H1 (cell line): Measurements from ENCODE around the gene CARD11. TPM values are rescaled to one million over a fixed set of nuclear protein-coding genes. Genes with fewer than 3 reads are reported as not detected.

Source experiments
- KDM1A ChIP-seq: fragments of 200-600, 300-600 bp; sonication (generic); IDR thresholded peaks from 2 replicates; pipeline ENCODE4 v1.7.1; 2016; ENCODE audit warnings: mild to moderate bottlenecking, low read length, borderline replicate concordance
- KDM5A ChIP-seq: fragments of 200-600 bp; IDR thresholded peaks from 2 replicates; pipeline ENCODE4 v1.7.1; 2012; ENCODE audit warnings: mild to moderate bottlenecking, low read length, inconsistent platforms, mixed read lengths
- MAX ChIP-seq: IDR thresholded peaks from 2 replicates; pipeline ENCODE4 v1.6.1; 2012; ENCODE audit warnings: inconsistent platforms
- SP1 ChIP-seq: IDR thresholded peaks from 2 replicates; pipeline ENCODE4 v1.6.1; 2011; ENCODE audit warnings: low read depth, low read length
- polyA plus RNA-seq, 7 experiments: library from polyadenylated mRNA; depleted of rRNA in 3 of 7; stranded (reverse) in 5 of 7; unstranded in 2 of 7; fragments of >200 nt in 5 of 7; fragments of 200-250 nt in 2 of 7; gene quantifications; 1 replicate in 5 of 7; 2 replicates in 1 of 7; 4 replicates in 1 of 7; pipeline versions ENCODE4 v1.2.1 to v1.2.3, GENCODE V29; 2011 to 2013; ENCODE audit warnings: missing spikeins in 2 of 7, mixed read lengths in 2 of 7
- total RNA-seq: library from RNA; stranded (reverse); fragmentation: NEBNext Ultra II Directional; extraction: Animal tissue kit (Norgen Biotek cat#: 25700); gene quantifications from 2 replicates; pipeline ENCODE4 v1.2.1, GENCODE V29; 2021

The CARD11 gene
- total and polyA plus RNA-seq, 2 of the 8 experiments (the other 6 are each of a cell fraction or from before 2014, with no cell fraction given): 12.6 to 29.8 TPM

GRCh38 chr7:2911466-2911865 lies 132.2 kb downstream of the CARD11 start (continued):
- TF ChIP-seq SP1: no peak
- no peak for TF ChIP-seq MAX
- TF ChIP-seq KDM1A: no peak
- TF ChIP-seq KDM5A: no peak
- TF ChIP-seq, all 59 proteins: peak for 0
